Cardiac muscle cell (in vitro differentiated cells and primary cell): ENCODE measurements around the gene SSR1. TPM values are rescaled to one million over a fixed set of nuclear protein-coding genes. Genes with fewer than 3 reads are reported as not detected.
A peak's percentile ranks its signal among the peaks of the same experiment; 100 is the strongest.

ENCODE experiments used
- DNase-seq, 2 donors: peaks; one replicate each; pipeline versions ENCODE4 v3.0.0 to v3.0.0-alpha.2; 2010 to 2017; ENCODE audit warnings: low read depth in 1 of 2, low spot score in 1 of 2
- H3K27ac ChIP-seq: fragments of 200-600 bp; sonication (generic); 2 replicates; pipeline ENCODE4 v1.5.1; 2016
- H3K27me3 ChIP-seq: fragments of 200-600 bp; sonication (generic); 2 replicates; pipeline ENCODE4 v1.6.0; 2016; ENCODE audit warnings: control low read depth
- H3K36me3 ChIP-seq: fragments of 200-600 bp; sonication (generic); 2 replicates; pipeline ENCODE4 v1.5.1; 2016; ENCODE audit warnings: control low read depth
- H3K4me1 ChIP-seq: fragments of 200-600 bp; sonication (generic); 2 replicates; pipeline ENCODE4 v1.8.1; 2017; ENCODE audit warnings: low read depth, mild to moderate bottlenecking, mixed run types
- H3K4me3 ChIP-seq: fragments of 200-600 bp; sonication (generic); 2 replicates; pipeline ENCODE4 v1.5.1; 2016; ENCODE audit warnings: mild to moderate bottlenecking
- H3K9me3 ChIP-seq: fragments of 200-600 bp; sonication (generic); 2 replicates; pipeline ENCODE4 v1.5.1; 2017; ENCODE audit warnings: low read depth, mild to moderate bottlenecking, control low read depth
- polyA plus RNA-seq: library from polyadenylated mRNA; unstranded; fragments of >200 nt; fragmentation: Nextera tagmentation; extraction: Ambion mirVana; gene quantifications from 2 replicates; pipeline ENCODE4 v1.2.1, GENCODE V29; 2016
- total RNA-seq: library from RNA; depleted of rRNA; stranded (reverse); fragments of >200 nt; gene quantifications from 2 replicates; pipeline ENCODE4 v1.2.3, GENCODE V29; 2016
- TF ChIP-seq, protein P1 (sequence below): IDR thresholded peaks from 2 replicates; pipeline ENCODE4 v1.5.1; 2012; ENCODE audit warnings: low read depth, mild to moderate bottlenecking, low read length

The SSR1 gene
- total and polyA plus RNA-seq, 2 experiments from 2014 or later, result 26.3 to 54.5 TPM

DNA sequence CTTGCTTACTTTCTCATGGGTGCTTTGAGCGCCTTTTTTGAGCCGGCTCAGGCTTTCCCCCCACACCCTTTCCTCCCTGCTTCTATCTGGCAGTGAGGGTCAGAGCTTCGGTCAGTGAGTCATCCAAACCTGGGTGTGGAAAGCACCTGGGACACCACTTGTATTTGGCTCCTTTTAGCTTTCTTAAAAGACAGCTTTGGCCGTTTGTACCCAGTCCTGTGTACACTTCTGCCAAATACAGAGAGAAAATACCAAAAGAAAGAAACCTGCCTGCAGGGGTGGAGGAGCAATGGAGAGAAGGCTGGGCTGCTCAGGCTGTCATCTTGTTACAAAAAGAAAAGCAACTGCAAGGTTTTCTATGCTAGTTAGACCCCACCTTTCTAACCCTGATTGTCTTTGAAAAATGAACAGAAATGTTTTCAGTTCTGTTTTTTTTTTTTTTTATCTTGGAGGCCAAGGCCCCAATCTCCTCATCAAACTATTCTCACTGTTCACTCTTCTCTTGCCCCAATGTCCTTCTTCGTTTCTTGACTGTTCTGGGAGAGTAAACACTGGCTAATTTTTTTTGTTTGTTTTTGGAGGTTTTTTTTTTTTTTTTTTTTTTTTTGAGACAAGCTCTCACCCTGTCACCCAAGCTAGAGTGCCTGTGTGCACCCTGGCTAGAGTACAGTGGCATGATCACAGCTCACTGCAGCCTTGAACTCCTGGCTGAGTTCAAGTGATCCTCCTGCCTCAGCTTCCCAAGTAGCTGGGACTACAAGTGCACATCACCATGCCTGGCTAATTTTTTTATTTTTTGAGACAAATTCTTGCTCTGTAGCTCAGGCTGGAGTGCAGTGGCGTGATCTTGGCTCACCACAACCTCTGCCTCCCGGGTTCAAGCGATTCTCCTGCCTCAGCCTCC lies 76.4 kb downstream of the SSR1 start:
- Histone ChIP-seq H3K27me3 (no peaks in the 10 kb centered on the region), H3K4me3 (no peak overlapping the region), H3K4me1 (peaks cover under 1% of the 10 kb centered on the region), H3K9me3 (no peaks in the 10 kb centered on the region), H3K36me3 (peaks cover 7% of the 10 kb centered on the region), H3K27ac (peak overlapping the region; percentile 13)
- DNase-seq, result no peak
- TF ChIP-seq, protein P1, sequence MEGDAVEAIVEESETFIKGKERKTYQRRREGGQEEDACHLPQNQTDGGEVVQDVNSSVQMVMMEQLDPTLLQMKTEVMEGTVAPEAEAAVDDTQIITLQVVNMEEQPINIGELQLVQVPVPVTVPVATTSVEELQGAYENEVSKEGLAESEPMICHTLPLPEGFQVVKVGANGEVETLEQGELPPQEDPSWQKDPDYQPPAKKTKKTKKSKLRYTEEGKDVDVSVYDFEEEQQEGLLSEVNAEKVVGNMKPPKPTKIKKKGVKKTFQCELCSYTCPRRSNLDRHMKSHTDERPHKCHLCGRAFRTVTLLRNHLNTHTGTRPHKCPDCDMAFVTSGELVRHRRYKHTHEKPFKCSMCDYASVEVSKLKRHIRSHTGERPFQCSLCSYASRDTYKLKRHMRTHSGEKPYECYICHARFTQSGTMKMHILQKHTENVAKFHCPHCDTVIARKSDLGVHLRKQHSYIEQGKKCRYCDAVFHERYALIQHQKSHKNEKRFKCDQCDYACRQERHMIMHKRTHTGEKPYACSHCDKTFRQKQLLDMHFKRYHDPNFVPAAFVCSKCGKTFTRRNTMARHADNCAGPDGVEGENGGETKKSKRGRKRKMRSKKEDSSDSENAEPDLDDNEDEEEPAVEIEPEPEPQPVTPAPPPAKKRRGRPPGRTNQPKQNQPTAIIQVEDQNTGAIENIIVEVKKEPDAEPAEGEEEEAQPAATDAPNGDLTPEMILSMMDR, result no peak

DNA sequence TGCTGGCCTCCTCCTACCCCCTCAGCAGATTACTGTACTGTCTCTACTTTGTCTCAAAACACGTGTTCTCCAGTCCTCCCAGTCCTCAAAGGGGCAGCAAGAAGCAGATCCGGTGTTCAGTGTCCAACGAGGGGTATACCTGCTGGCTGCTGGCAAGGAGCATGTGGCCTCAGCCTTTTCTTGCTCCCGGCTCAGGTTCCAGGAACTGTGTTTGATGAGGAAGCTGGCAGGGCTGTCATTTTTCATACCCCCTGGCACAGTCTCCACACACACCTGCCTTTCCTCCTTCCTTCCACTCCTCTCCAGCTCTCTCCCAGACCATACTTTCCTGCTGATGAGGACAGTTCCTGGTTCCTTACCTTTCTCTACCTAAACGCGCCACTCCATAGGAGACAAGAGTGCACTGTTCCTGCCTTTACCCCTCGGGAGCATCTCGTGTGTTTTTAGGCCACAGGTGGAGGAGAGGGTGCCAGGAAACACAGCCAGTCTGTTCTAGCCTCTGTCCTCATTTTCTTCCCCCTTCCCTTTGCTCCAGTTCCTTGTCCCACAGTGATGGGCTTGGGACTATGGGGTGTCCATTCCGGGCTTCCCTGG lies 77.2 kb downstream of the SSR1 start:
- Histone ChIP-seq H3K27ac (peak overlapping the region; percentile 13), H3K4me1 (no peaks in the 10 kb centered on the region), H3K9me3 (no peaks in the 10 kb centered on the region), H3K4me3 (no peak overlapping the region), H3K36me3 (peaks cover 9% of the 10 kb centered on the region), H3K27me3 (no peaks in the 10 kb centered on the region)
- TF ChIP-seq, protein P1, result no peak
- no peak for DNase-seq

DNA sequence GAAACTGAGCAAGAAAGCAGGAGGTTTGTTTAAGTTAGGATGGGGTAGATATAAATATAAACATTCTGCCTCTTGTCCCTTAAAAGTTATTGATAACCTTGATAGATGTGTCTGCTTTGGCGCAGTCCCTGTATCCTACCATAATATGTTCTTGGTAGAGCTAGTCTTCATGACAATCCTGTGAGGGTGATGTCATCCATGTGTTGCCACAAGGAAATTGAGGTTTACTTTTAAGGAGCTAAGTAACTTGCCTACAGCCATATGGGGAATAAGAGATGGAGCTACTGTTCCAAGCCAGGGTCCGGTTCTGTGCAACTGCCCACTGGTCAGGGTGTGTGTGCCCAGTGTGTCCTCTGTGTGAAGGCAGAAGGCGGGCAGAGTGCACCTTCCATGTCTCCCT lies 78.5 kb downstream of the SSR1 start:
- H3K4me1 ChIP-seq, result no peaks in the 10 kb centered on the region
- no peaks in the 10 kb centered on the region for H3K9me3 ChIP-seq
- DNase-seq, result no peak
- TF ChIP-seq, protein P1, result no peak
- no peak overlapping the region for H3K27ac ChIP-seq
- H3K36me3 ChIP-seq, result peaks cover 19% of the 10 kb centered on the region
- no peaks in the 10 kb centered on the region for H3K27me3 ChIP-seq
- no peak overlapping the region for H3K4me3 ChIP-seq

DNA sequence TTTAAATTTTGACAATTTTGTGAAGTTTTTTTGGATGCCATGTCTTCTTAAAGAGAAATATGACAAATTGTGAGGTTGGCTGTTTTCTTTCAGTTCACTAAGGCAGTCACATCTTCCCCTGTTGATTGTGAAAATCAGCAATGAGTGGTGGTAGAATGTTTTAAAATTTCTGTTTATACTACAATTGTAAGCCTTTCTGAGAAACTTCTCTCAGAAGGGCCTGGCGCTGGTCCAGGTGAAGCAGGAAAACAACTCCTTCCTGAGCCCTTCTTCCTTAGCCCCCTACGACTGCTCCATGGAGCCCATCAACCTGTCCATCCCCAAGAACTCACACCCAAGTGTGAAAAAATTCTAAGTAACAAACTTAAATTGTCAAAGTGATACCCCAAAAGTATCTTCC lies 80.6 kb downstream of the SSR1 start:
- no peak overlapping the region for H3K27ac ChIP-seq
- TF ChIP-seq, protein P1, result no peak
- H3K27me3 ChIP-seq, result no peaks in the 10 kb centered on the region
- no peak overlapping the region for H3K4me3 ChIP-seq
- peaks cover 27% of the 10 kb centered on the region for H3K36me3 ChIP-seq
- DNase-seq, result peak in 1 of 2 donors; percentile 20
- no peaks in the 10 kb centered on the region for H3K9me3 ChIP-seq
- H3K4me1 ChIP-seq, result no peaks in the 10 kb centered on the region

- Histone ChIP-seq H3K36me3 (peaks cover 36% of the 10 kb centered on the region), H3K4me1 (no peaks in the 10 kb centered on the region)
- TF ChIP-seq, protein P1, result no peak
Measured at GRCh38 chr6:7230956-7231713, 81.9 kb downstream of the SSR1 start.

More at GRCh38 chr6:7230956-7231713, 81.9 kb downstream of the SSR1 start:
- Histone ChIP-seq H3K9me3 (no peaks in the 10 kb centered on the region), H3K4me3 (no peak overlapping the region), H3K27me3 (no peaks in the 10 kb centered on the region), H3K27ac (no peak overlapping the region)
- no peak for DNase-seq
